ENCODE measurements around the gene CA14. TPM values are rescaled to one million over a fixed set of nuclear protein-coding genes. Genes with fewer than 3 reads are reported as not detected.

Gene CA14
- polyA plus RNA-seq, 1 experiment = not detected

GRCh38 chr1:150237746-150238145 lies 19.8 kb upstream of the CA14 start:
- DNase-seq (ENCODE audit: low read depth) = no peak
- ChIA-PET POLR2A (no interaction called here), CTCF (interaction anchor here (1.5 kb wide), 1 partner anchor 8 kb away, joined by 5 read pairs; no protein-coding TSS in a partner anchor)
- no peaks in the 10 kb centered on the region for H3K36me3 ChIP-seq (ENCODE audit: control insufficient read depth, insufficient read depth, low read length)
- TF ChIP-seq CTCF (IDR thresholded peaks at IDR 0.05; ENCODE audit: insufficient read depth, low read depth, low read length) = no peak
- H3K27me3 ChIP-seq (ENCODE audit: control insufficient read depth, insufficient read depth, low read length) = no peaks in the 10 kb centered on the region
- H3K4me3 ChIP-seq (ENCODE audit: low read depth, low read length) = no peak overlapping the region

GRCh38 chr1:150243003-150243402 lies 14.6 kb upstream of the CA14 start:
- CTCF ChIA-PET = no interaction called here
- H3K36me3 ChIP-seq (ENCODE audit: control insufficient read depth, insufficient read depth, low read length) = no peaks in the 10 kb centered on the region
- no peaks in the 10 kb centered on the region for H3K27me3 ChIP-seq (ENCODE audit: control insufficient read depth, insufficient read depth, low read length)
- no peak overlapping the region for H3K4me3 ChIP-seq (ENCODE audit: low read depth, low read length)
- TF ChIP-seq CTCF (IDR thresholded peaks at IDR 0.05; ENCODE audit: insufficient read depth, low read depth, low read length) = no peak
- POLR2A ChIA-PET = no interaction called here
- DNase-seq (ENCODE audit: low read depth) = no peak

DNA sequence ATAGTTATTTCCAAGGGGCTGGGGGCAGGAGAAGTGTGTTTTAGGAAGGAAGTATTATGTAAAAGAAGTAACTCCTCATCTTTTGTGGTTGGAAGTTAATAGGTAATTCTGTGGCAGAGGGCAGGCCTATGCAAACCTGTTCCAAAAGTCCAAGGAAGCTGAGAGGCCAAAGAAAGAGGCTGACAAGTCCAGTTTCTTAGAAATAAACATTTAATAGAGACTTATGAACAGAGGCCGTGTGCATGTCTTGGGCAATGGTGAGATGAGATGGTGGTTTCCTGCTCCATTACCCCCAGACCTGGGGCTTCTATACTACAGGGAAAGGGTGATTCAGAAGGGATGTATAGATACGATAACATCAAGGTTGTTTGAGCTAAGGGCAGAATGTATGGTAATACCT lies 7.6 kb upstream of the CA14 start:
- H3K36me3 ChIP-seq (ENCODE audit: control insufficient read depth, insufficient read depth, low read length) = no peaks in the 10 kb centered on the region
- no peaks in the 10 kb centered on the region for H3K27me3 ChIP-seq (ENCODE audit: control insufficient read depth, insufficient read depth, low read length)
- CTCF ChIA-PET = interaction anchor here (1.6 to 14.1 kb wide), 2 partner anchors 23 to 33 kb away, joined by 4 to 208 read pairs; partner anchors contain the start of genes C1orf54 and CIART
- no peak for TF ChIP-seq CTCF (IDR thresholded peaks at IDR 0.05; ENCODE audit: insufficient read depth, low read depth, low read length)
- no peak overlapping the region for H3K4me3 ChIP-seq (ENCODE audit: low read depth, low read length)
- POLR2A ChIA-PET = no interaction called here
- no peak for DNase-seq (ENCODE audit: low read depth)

DNA sequence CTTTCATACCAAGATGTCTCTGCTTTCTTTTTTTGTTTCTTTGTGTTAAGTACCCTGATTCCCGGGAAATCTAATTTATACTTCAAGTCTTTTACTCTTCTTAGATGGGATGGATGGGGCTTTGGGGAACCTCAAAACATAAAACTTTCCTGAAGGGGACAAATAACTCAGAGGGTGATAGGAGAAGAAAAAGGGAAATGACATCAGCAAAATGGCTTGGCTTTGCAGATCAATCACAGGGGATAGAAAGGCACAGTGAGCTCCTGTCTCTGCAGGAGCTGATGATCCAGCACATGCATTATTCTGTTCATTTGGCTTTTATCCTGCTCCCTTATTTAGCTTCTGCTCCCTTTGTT lies 1.4 kb upstream of the CA14 start:
- no peaks in the 10 kb centered on the region for H3K36me3 ChIP-seq (ENCODE audit: control insufficient read depth, insufficient read depth, low read length)
- H3K27me3 ChIP-seq (ENCODE audit: control insufficient read depth, insufficient read depth, low read length) = peaks cover 6% of the 10 kb centered on the region
- no peak for TF ChIP-seq CTCF (IDR thresholded peaks at IDR 0.05; ENCODE audit: insufficient read depth, low read depth, low read length)
- DNase-seq (ENCODE audit: low read depth) = no peak
- no peak overlapping the region for H3K4me3 ChIP-seq (ENCODE audit: low read depth, low read length)
- POLR2A ChIA-PET = no interaction called here
- CTCF ChIA-PET = interaction anchor here (0.6 to 14.1 kb wide), 22 partner anchors 8 to 543 kb away, joined by 3 to 208 read pairs (median 4); partner anchors contain the start of genes APH1A, C1orf54 and CIART

DNA sequence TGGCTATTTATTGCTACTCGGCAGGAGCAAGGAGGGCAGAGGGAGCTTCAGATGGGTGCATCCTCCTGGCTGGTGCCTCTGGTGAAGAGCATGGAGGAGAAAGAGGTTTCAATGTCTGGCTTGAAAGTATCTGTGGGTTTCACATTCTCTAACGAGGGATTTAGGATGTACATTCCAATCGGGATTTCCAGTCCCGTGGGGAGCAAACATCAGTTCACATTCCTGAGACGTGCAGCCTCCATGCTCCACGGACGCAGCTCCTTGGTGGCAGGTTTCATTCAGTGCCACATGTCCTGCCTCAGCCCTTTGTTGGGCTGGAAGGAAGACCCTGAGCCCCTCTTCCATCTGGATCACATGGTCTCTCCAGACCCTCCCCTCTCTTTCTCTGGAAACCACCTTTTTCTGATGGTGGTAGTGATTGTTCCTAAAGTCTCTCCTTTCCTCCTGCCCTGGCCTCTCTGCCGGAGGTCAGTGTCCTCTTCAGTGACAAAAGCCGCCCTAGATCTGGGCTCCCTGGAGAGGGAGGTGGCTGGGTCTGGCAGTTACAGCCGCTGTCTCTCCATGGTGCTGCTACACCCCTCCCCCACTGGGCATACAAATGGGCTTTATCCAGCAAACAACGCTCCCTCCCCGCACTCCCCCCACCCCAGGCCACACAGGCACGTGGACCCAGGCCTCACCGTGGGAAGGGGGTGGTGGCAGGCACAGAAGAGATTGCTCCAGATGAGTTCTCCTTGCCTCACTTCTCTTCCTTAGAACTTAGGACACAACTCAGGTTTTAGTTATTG lies 826 bp upstream of the CA14 start:
- Histone ChIP-seq H3K4me3 (ENCODE audit: low read depth, low read length) (no peak overlapping the region), H3K27me3 (ENCODE audit: control insufficient read depth, insufficient read depth, low read length) (peaks cover 6% of the 10 kb centered on the region), H3K36me3 (ENCODE audit: control insufficient read depth, insufficient read depth, low read length) (no peaks in the 10 kb centered on the region)
- POLR2A ChIA-PET = no interaction called here
- DNase-seq (ENCODE audit: low read depth) = no peak
- CTCF ChIA-PET = interaction anchor here (0.6 to 14.1 kb wide), 21 partner anchors 7 to 542 kb away, joined by 3 to 208 read pairs (median 4); partner anchors contain the start of genes APH1A, C1orf54 and CIART
- no peak for TF ChIP-seq CTCF (IDR thresholded peaks at IDR 0.05; ENCODE audit: insufficient read depth, low read depth, low read length)
